Mucosa of descending colon (tissue), 3 donors: ENCODE results near the gene TRAPPC3. TPM values are rescaled to one million over a fixed set of nuclear protein-coding genes. Genes with fewer than 3 reads are reported as not detected.
A peak's percentile ranks its signal among the peaks of the same experiment; 100 is the strongest.
"Not testable (repeated sequence)": the region's sequence is repeated elsewhere in the genome, so short reads cannot be mapped to it uniquely, and the experiment has no call there.

ENCODE experiments used
- ATAC-seq: fragments of 200-7000 bp; cut with Tn5 transposase; one replicate; pipeline ENCODE4 v1.9.1; 2020; ENCODE audit warnings: mild to moderate bottlenecking, moderate library complexity
- DNase-seq, 3 donors: peaks; one replicate each; pipeline ENCODE4 v3.0.0-alpha.2; 2020
- H3K36me3 ChIP-seq: fragments of 200-600 bp; one replicate; pipeline ENCODE4 v1.8.0; 2021; ENCODE audit warnings: low read depth, mild to moderate bottlenecking
- H3K4me1 ChIP-seq: fragments of 200-600 bp; one replicate; pipeline ENCODE4 v1.8.0; 2021; ENCODE audit warnings: low read depth, mild to moderate bottlenecking
- H3K4me3 ChIP-seq: fragments of 200-600 bp; one replicate; pipeline ENCODE4 v1.8.0; 2021; ENCODE audit warnings: mild to moderate bottlenecking
- H3K9me3 ChIP-seq: fragments of 200-600 bp; one replicate; pipeline ENCODE4 v1.8.0; 2021; ENCODE audit warnings: mild to moderate bottlenecking
- CTCF ChIP-seq: fragments of 200-600 bp; IDR thresholded peaks from one replicate; pipeline ENCODE4 v1.8.0; 2022; ENCODE audit warnings: antibody characterized with exemption, mild to moderate bottlenecking
- intact Hi-C, 2 donors: fragments of 100-400 bp; cut with DNase I in 1 of 2; cut with micrococcal nuclease in 1 of 2; formaldehyde crosslinking; loops; one replicate each; pipeline versions ENCODE4 v1.11.0 to v1.11.1; 2022; cut with DNase I, micrococcal nuclease
- long read RNA-seq, 2 donors: library from polyadenylated mRNA; unstranded; transcript quantifications; one replicate each; pipeline ENCODE4 v2.0.0, GENCODE V29; 2019 to 2021
- total RNA-seq, 3 donors: library from RNA; stranded (reverse); fragmentation: NEBNext Ultra II Directional in 2 of 3; extraction: Animal tissue kit (Norgen Biotek cat#: 25700) in 2 of 3; gene quantifications; one replicate each; pipeline versions ENCODE4 v1.2.1 to v1.2.4, GENCODE V29; 2021 to 2023
- donor health status: DM: no; HTN: no; CAD: no; lungs with moderate emphysema.
- donor health status: DM: no; HTN: no; CAD: no.
- donor health status: DM: no; HTN: yes; CAD: no.

The TRAPPC3 gene
- total RNA-seq = 10 to 100 TPM; 55.7 to 86.6 (median 57.7) TPM
- long read RNA-seq, donor 1, transcript TRAPPC3-204 (5 exons, 1,265 nt) = major isoform, 30 of 34 reads
- long read RNA-seq, donor 1, partial matches to known transcripts = 3 of 34 reads
- long read RNA-seq, donor 1, other reads (novel, unspliced or antisense) = 0 of 34 reads
- long read RNA-seq, donor 2, transcript TRAPPC3-204 (5 exons, 1,265 nt) = major isoform, 17 of 24 reads
- long read RNA-seq, donor 2, partial matches to known transcripts = 2 of 24 reads
- long read RNA-seq, donor 2, other reads (novel, unspliced or antisense) = 1 of 24 reads

GRCh38 chr1:36149237-36149972 is at the start of gene TRAPPC3:
TSS of gene TRAPPC3 (minus strand) at chr1:36149486. CDS start at chr1:36149378, 108 bp downstream.
- TF ChIP-seq CTCF = peak; percentile 89
- Histone ChIP-seq H3K4me1 (peaks cover 34% of the 10 kb centered on the region), H3K4me3 (peak within 1 kb of the TSS; percentile 79), H3K36me3 (no peaks in the 10 kb centered on the region), H3K9me3 (no peaks in the 10 kb centered on the region)
- peak; percentile 100 for DNase-seq
- peak; percentile 93 for ATAC-seq
- intact Hi-C loops = loop anchor here in 1 of 2 donors (10.0 kb wide), 1 partner anchor 55 kb away; no protein-coding TSS in a partner anchor

- H3K36me3 ChIP-seq = no peaks in the 10 kb centered on the region
- no peak overlapping the region for H3K4me3 ChIP-seq
- ATAC-seq = no peak
- no peak for TF ChIP-seq CTCF
- no peaks in the 10 kb centered on the region for H3K4me1 ChIP-seq
- intact Hi-C loops = no loop called here
- DNase-seq = no peak
- H3K9me3 ChIP-seq = no peaks in the 10 kb centered on the region
Observed at GRCh38 chr1:36198641-36199040, 49.4 kb upstream of the TRAPPC3 start.

GRCh38 chr1:36196805-36197204 is 47.5 kb upstream of the TRAPPC3 start:
- ATAC-seq, H3K4me3 ChIP-seq, DNase-seq, H3K36me3 ChIP-seq, H3K4me1 ChIP-seq, intact Hi-C loops, H3K9me3 ChIP-seq: not testable (repeated sequence)

GRCh38 chr1:36187800-36188593 is 38.7 kb upstream of the TRAPPC3 start:
- peak; percentile 99 for ATAC-seq
- Histone ChIP-seq H3K9me3 (no peaks in the 10 kb centered on the region), H3K4me3 (no peak overlapping the region), H3K4me1 (no peaks in the 10 kb centered on the region), H3K36me3 (no peaks in the 10 kb centered on the region)
- intact Hi-C loops = loop anchor here in 1 of 2 donors (5.0 kb wide), 1 partner anchor 91 kb away; no protein-coding TSS in a partner anchor
- TF ChIP-seq CTCF = peak; percentile 68
- peak; percentile 78 to 90 (median 83) for DNase-seq

- no peak for TF ChIP-seq CTCF
- no peak for ATAC-seq
- Histone ChIP-seq H3K4me1 (no peaks in the 10 kb centered on the region), H3K9me3 (no peaks in the 10 kb centered on the region), H3K36me3 (no peaks in the 10 kb centered on the region), H3K4me3 (no peak overlapping the region)
- DNase-seq = no peak
- intact Hi-C loops = no loop called here
Observed at GRCh38 chr1:36183309-36183856, 34.1 kb upstream of the TRAPPC3 start.
